Erythroblast (primary cell): ENCODE results near the gene DCP1A.
"Not testable (repeated sequence)": the region's sequence is repeated elsewhere in the genome, so short reads cannot be mapped to it uniquely, and the experiment has no call there.

Source experiments
- DNase-seq, 2 experiments: peaks; one replicate each; lab custom pipeline; 2025; lab: John Stamatoyannopoulos, UW
- GATA1 ChIP-seq: IDR thresholded peaks from 2 replicates; pipeline ENCODE4 v1.6.1; 2011; ENCODE audit warnings: low read depth, mild to moderate bottlenecking, control low read depth, low read length, moderate library complexity
- POLR2A ChIP-seq: IDR thresholded peaks from 2 replicates; pipeline ENCODE4 v1.6.1; 2011; ENCODE audit warnings: mild to moderate bottlenecking, low read length

Gene DCP1A

DNA sequence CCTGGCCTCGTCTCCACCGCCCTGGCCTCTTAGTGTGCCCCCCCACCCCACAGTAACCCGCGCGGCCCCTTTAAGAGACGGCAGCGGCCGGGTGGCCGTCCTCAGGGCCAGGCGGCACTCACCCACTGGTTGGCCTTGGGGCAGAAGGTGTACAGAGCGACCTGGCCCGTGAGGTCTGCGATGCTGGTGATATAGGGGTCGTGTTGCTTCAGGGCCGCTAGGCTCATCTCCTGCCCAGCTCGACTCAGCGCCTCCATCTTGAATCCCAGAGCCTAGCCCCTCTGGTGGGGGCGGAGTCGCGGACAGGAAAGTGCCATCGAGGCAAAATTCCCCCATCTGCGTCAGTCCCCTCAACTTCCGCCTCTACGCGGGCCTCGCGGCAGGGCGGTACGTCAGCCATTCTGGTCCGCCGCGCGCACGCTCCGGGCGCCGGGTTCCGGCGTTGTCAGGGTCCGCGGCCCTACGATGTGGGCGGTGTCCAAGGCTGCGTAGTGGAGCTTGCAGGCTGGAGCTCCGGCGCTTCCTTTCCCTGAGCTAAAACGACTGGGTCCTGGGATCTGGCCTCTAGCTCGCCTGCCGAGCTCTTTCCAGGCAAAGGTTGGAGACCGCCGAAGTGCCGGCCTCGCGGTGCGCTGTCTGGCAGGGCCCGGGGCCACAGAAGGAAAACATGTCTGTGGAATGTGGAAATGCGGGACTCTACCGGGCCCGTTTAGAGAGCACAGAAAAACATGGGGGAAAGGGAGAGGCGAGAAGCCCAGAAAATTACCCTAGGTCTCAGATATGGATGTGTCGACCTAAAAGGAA, at the start of gene DCP1A:
Gene DCP1A, minus strand, starts transcription at position 283 of the 804 bp plus-strand sequence. Its CDS starts 26 bp downstream, at position 257.
- peak; percentile 98 for DNase-seq
- no peak for TF ChIP-seq GATA1
- peak; percentile 95 for TF ChIP-seq POLR2A

DNA sequence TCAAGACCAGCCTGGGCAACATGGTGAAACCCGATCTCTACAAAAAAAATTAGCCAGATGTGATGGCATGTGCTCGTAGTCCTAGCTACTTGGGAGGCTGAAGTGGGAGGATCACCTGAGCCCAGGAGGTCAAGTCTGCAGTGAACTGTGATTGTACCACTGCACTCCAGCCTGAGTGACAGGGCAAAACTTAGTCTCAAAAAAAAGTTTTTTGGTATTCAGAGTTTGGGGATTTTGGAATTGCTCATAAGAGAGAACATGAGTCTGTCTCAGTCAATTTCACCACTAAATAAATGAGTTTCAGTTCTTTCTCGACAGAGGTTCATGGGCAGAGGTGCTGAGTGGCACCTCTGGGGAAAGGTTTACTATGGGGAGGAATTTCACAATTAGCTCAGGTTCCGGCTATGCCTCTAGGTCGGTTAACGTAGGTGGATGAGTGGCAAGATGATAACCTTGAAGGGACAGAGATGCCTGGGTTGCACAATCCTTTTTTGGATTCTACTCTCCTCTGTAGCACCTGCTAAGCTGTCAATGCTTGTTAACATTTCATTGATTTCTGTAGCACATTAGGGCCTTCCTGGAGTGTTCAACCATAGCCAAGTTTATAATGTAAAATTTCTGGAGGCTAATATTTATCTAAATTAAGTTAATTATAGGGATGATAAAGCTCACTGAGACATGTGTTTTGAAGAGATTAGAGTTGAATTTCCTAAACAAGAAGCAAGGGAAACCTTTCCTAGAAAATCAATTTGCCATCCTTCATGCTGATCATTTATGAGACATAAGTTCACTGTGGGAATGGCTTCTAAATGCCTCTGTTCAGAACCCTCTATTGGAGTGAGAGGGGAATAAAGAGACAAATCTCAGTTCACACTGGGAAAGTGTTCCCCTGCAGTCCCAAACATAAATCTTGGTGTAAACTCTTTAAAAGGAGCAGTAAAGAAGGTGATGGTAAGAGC, 37.4 kb upstream of the DCP1A start:
- no peak for TF ChIP-seq GATA1
- no peak for TF ChIP-seq POLR2A
- no peak for DNase-seq

DNA sequence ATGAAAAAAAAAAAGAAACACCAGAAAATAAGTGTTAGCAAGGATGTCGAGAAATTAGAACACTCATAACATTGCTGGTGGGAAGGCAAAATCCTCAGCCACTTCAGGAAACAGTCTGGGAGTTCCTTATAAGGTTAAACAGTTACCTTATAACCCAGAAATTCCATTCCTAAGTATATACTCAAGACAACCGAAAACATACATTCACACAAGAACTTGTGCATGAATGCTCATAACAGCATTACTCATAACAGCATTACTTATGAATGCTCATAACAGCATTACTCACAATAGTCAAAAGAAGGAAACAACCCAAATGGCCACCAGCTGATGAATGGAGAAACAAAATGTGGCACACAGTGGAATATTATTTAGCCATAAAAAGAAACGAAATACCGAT, 34.8 kb upstream of the DCP1A start:
- TF ChIP-seq GATA1 (no peak), POLR2A (no peak)
- DNase-seq: no peak

DNA sequence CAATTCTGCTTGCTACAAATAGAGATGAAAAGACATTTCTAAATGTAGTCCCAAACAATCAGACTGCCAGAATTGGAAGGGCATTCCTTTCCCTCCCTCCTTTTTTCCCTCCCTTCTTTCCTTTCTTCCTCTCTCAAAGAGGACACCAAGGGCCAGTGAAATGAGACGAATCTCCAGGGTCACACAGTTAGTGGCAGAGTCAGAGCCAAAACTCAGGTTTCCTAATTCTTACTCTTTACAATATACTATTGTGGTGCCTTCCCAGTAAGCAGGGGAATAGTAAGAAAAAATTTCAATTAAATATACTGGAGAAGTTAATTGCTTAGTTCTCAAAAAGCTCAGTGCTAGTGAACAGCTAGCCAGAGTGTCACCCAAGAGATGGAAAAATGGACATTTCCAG, 33.0 kb upstream of the DCP1A start:
- TF ChIP-seq GATA1 (no peak), POLR2A (no peak)
- DNase-seq: no peak

DNA sequence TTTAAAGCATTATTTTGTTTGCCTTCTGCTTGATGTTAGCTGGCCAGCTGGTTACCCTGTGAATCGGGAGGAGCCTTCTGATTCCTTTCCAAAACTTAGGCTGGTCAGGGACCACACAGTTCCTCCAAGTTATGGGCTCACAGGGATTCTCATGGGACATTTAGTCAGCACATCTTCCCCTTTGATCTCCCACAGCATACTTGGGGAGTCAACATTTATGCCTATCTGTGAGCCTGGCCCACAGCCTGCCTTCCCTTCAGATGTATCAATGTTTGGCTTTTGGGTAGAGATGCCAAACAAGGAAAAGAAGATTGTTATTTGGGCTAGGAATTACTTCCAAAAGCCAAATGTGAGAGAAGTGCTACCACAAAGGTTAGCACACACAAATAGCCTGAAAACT, 32.6 kb upstream of the DCP1A start:
- TF ChIP-seq POLR2A (no peak), GATA1 (no peak)
- no peak for DNase-seq

DNA sequence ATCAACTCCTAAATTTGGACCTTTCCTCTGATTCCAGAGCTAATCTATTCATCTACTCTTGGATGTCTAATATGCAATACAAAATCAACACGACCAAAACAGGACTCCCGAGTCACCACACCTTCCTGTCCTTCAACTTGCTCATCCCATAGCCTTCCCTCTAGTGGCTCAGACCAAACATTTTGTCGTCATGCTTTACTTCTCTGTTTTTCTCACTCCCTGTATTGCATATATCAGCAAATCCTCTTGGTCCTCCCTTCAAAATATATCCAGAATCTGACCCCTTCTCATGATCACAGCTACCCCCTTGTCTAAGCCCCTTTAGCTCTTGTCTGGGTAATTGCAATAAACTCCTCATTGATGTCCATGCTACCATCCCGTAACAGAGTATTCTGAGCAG, 30.5 kb upstream of the DCP1A start:
- DNase-seq: no peak
- TF ChIP-seq GATA1 (no peak), POLR2A (no peak)

DNA sequence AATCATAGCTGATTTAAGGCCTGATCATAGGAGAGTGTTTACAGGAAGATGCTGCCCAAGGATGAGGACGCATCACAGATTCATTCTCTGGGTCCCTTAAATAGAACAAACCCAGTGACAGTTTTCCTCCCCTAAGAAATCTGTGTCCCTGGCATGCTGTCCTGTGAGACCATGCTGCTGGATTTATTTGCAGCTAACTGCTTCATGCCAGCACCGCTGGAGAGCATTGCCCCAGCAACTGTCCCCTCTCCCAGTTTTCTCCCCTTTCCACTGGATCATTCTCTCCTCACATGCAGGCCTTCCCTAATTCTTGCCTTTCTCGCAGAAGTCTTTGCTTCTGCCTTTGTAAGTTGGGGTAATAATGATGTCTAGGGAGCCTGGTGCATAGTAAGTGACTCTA, 29.3 kb upstream of the DCP1A start:
- DNase-seq: no peak

DNA sequence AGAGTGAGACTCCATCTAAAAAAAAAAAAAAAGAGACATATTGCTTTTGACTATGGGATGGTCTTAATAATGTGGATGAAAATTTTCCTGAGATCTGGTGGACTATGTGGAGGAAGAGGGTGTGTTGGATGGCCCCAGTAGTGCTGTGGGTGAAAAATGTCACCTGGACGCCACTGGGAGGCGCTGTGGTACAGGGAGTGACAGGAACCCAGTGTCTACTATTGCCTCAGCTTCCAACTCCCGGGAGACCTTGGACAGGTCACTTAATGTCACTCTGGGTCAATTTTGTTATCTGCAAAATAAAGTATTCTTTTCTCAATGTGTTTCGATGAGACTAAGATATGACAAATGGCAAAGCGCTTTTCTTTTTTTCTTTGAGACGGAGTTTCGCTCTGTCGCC, 27.7 kb upstream of the DCP1A start:
- TF ChIP-seq POLR2A (no peak), GATA1 (no peak)
- DNase-seq: peak; percentile 76 to 85

More for the DNA sequence above, 29.3 kb upstream of the DCP1A start:
- no peak for TF ChIP-seq GATA1
- no peak for TF ChIP-seq POLR2A

DNA sequence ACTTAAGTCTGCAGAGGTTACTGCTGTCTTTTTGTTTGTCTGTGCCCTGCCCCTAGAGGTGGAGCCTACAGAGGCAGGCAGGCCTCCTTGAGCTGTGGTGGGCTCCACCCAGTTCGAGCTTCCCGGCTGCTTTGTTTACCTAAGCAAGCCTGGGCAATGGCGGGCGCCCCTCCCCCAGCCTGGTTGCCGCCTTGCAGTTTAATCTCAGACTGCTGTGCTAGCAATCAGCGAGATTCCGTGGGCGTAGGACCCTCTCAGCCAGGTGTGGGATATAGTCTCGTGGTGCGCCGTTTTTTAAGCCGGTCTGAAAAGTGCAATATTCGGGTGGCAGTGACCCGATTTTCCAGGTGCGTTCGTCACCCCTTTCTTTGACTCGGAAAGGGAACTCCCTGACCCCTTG, 23.4 kb upstream of the DCP1A start:
- DNase-seq: not testable (repeated sequence)

DNA sequence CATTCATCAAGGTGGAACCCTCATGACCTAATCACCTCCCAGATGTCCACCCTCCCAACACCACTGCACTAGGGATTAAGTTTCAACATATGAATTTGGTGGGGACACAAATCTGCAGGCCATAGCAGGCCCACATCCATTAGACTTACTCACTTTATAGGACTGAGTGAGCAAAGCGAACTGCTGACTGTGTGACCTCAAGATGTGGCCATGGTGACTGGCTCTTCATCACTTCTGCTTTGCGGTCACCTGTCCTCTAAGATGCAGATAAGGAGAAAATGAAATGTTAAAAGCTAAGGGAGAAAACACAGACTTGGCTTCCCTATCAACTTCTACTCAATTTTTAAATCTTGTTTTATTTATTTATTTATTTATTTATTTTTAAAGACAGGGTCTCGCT, 14.5 kb upstream of the DCP1A start:
- no peak for TF ChIP-seq GATA1
- no peak for TF ChIP-seq POLR2A

DNA sequence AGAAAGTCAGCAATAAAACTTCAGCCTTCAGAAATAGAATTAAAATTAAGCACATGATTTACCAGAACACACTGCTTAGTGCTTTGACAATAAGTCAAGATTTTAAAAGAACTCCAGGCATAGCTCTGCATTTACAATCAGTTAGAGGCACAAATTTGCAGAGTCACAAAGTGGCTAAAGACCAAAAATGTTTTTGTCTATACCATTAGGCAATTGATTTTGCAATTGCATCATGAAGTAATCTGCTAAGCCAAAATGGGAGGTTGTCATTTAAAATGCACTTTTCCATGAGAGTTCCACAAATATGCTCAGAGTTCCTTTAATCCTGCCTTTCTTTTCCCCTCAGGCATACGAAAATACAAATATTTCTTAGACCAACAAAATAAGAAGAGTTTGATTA, 10.1 kb upstream of the DCP1A start:
- TF ChIP-seq POLR2A: no peak
- no peak for TF ChIP-seq GATA1
- peak; percentile 25 to 57 for DNase-seq

More for the DNA sequence above, 14.5 kb upstream of the DCP1A start:
- DNase-seq: no peak

DNA sequence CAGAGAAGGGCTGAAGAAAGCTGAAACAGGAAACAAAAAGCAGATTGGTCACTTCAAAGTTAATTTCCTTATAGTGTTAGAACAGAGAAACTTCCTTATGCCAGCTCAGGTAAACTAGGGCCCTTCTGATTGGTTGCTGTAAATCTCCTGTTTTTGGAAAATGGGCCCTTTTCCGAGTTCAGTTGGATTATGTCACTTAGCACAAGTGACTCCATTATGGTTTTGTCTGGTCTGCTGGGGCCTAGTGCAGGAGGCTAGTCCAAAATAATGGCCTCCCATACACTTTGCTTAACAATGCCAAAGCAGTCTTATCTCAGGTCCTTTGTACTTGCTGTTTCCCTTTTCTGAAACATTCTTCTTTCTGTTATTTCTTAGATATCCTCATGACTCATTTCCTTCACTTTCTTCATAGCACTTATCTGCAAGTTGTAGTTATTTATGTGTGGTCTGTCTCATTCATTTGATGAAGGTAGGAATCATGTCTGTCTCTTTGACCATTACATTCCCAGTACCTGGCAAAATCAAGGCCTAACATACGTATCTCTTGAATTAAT, 7.7 kb upstream of the DCP1A start:
- DNase-seq: no peak
- no peak for TF ChIP-seq POLR2A
- TF ChIP-seq GATA1: no peak

DNA sequence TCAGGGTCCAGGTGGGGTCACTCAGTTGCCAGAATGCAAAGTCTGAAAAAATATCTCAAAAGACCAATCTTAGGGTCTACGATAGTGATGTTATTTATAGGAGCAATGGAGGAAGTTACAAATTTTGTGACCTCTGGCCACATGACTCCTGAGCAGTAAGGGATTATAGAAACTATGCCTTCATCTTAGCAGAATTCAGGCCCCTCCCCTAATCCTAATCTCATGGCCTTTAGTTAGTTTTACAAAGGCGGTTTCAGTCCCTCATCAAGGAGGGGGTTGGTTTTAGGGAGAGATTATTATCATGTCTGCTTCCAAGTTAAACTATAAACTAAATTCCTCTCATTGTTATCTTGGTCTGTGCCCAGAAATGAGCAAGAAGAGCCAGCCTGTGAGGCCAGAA, 5.9 kb upstream of the DCP1A start:
- TF ChIP-seq POLR2A (no peak), GATA1 (no peak)
- peak; percentile 10 to 35 for DNase-seq

DNA sequence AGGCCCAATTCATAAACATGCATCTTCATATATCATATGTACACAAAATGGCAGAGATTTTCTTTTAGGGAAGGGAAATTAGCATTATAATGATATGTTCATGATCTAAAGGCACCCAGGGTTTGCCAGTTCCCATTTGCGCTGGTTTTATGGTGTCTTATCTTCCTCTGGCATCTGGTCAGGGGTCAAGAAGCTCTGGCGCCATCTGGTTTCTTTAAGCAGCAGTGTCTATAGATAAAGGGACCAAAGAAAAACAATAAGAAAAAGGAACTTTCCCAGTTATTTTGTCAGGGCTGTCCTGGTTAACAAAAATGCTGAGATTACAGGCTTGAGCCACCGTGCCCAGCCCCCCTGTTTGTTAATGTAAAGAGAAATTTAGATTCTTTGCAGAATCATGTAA, 3.3 kb upstream of the DCP1A start:
- DNase-seq: peak; percentile 89 to 96
- TF ChIP-seq POLR2A (no peak), GATA1 (peak; percentile 56)

DNA sequence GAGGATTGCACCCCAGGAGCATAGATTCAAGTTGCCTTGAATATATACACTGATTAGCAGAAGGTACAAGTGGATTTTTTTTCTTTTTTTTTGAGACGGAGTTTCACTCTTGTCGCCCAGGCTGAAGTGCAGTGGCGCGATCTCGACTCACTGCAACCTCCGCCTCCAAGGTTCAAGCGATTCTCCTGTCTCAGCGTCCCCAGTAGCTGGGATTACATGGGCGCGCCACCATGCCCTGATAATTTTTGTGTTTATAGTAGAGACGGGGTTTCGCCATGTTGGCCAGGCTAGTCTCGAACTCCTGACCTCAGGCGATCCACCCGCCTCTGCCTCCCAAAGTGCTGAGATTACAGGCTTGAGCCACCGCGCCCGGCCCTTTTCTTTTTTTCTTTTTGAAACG, 775 bp upstream of the DCP1A start:
- not testable (repeated sequence) for DNase-seq
